Measurements from ENCODE around the gene RTN4RL1. TPM values are rescaled to one million over a fixed set of nuclear protein-coding genes. Genes with fewer than 3 reads are reported as not detected.
A peak's percentile ranks its signal among the peaks of the same experiment; 100 is the strongest.

RTN4RL1 gene
- total and polyA plus RNA-seq, 12 donors = 1.3 to 9.4 (median 6.1) TPM

DNA sequence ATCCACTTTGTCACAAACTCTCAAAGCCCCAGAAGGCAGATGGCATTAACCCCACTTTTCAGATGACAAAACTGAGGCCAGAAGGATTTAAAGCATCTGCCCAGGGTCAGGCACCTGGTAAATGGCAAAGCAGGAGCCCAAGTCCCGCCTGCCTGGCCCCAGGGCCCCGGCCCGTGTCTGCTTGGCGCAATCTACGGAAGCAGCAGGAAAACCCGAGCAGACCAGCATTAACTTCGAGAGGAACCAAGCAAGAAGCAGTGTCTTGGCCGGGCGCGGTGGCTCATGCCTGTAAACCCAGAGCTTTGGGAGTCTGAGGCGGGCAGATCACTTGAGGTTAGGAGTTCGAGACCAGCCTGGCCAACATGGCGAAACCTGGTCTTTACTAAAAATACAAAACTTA lies 21.6 kb downstream of the RTN4RL1 start:
- H3K36me3 ChIP-seq (replicated peaks in 1 of 2) = no peaks in the 10 kb centered on the region
- 91 to 96% (median 93%) methylated on average over 11 to 13 of the region's 13 CpGs for WGBS, 4 donors

DNA sequence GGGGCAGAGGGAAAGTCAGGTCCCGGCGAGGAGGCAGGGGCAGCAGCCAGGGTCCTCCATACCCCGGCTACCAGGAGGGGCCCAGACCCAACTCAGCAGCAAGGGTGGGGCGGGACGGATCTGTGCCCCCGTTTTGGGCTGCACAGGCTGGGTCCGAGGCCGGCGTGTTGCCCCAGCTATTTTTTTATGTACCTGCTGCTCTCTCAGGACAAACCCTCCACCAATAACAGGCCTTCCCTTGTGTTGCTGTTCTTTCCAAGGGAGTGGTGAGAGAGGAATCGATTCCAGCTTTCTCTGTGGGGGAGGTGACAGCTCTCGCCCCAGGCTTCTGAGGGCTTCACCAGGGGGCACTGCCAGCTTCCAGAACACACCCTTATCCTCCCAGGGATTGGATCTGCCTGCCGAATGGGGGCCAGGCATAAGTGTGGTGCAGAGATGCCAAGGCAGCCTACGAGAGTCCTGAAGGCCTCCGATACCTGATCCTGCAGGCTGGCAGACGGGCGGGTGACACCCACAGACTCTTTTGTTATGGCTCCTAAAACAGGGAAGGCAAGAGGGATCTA lies 22.3 kb downstream of the RTN4RL1 start:
- no peak for TF ChIP-seq POLR2A (IDR thresholded peaks at IDR 0.05)
- TF ChIP-seq, protein P1, sequence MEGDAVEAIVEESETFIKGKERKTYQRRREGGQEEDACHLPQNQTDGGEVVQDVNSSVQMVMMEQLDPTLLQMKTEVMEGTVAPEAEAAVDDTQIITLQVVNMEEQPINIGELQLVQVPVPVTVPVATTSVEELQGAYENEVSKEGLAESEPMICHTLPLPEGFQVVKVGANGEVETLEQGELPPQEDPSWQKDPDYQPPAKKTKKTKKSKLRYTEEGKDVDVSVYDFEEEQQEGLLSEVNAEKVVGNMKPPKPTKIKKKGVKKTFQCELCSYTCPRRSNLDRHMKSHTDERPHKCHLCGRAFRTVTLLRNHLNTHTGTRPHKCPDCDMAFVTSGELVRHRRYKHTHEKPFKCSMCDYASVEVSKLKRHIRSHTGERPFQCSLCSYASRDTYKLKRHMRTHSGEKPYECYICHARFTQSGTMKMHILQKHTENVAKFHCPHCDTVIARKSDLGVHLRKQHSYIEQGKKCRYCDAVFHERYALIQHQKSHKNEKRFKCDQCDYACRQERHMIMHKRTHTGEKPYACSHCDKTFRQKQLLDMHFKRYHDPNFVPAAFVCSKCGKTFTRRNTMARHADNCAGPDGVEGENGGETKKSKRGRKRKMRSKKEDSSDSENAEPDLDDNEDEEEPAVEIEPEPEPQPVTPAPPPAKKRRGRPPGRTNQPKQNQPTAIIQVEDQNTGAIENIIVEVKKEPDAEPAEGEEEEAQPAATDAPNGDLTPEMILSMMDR (IDR thresholded peaks at IDR 0.05) = no peak
- Histone ChIP-seq H3K9me3 (replicated peaks in 1 of 3) (no peaks in the 10 kb centered on the region), H3K27me3 (no peaks in the 10 kb centered on the region), H3K4me3 (no peak overlapping the region), H3K36me3 (replicated peaks in 1 of 2) (no peaks in the 10 kb centered on the region), H3K27ac (peak overlapping the region in 2 of 5 donors; percentile 41 to 91), H3K4me1 (replicated peaks in 1 of 2) (peaks cover 43 to 48% of the 10 kb centered on the region in 2 donors)
- intact Hi-C loops (cut with DNase I) = no loop called here
- WGBS, 4 donors = 80 to 92% (median 84%) methylated on average over 11 to 16 of the region's 16 CpGs
- DNase-seq = no peak

More for the DNA sequence above, 21.6 kb downstream of the RTN4RL1 start:
- TF ChIP-seq, protein P1 (IDR thresholded peaks at IDR 0.05) = no peak
- TF ChIP-seq POLR2A (IDR thresholded peaks at IDR 0.05) = no peak
- Histone ChIP-seq H3K4me1 (replicated peaks in 1 of 2) (peaks cover 38 to 41% of the 10 kb centered on the region in 2 donors), H3K4me3 (no peak overlapping the region), H3K27ac (peak overlapping the region in 3 of 5 donors; percentile 43 to 91 (median 86)), H3K27me3 (no peaks in the 10 kb centered on the region), H3K9me3 (replicated peaks in 1 of 3) (no peaks in the 10 kb centered on the region)
- no peak for DNase-seq
- intact Hi-C loops (cut with DNase I) = no loop called here

DNA sequence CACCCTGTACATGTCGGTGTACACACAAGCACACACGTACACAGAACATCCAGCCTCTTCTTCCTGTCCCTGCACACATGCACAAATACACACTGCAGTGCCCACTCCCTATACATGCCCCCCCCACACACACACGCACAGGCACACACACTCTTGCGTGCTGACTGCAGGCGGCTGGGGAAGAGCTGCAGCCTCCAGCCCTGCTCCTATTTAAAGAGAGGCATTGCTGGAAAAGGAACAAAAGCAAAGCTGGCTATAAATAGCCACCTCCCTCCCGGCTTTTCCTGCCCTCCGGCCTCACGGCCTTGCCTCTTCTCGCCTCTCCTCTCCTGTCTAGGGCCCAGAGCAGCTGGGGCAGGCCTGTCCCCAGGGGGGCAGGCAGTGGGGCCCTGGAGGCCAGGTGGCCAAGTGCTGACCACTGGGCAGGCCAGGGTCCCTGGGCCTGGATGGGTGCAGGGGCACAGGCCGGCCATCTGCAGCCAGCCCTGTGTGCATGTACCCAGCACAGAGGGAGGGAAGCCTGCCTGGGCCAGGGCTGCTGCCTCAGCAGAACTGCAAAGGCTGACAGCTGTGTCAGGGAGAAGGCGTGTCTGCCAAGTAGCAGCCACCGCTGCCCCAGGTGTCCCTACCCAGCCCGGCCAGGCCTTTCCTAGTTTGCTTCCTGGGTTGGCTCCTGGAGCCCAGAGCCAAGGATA lies 25.4 kb downstream of the RTN4RL1 start:
- intact Hi-C loops (cut with DNase I) = no loop called here

More for the DNA sequence above, 25.4 kb downstream of the RTN4RL1 start:
- Histone ChIP-seq H3K9me3 (replicated peaks in 1 of 3) (no peaks in the 10 kb centered on the region), H3K4me3 (peak overlapping the region in 1 of 4 donors; percentile 23), H3K27me3 (no peaks in the 10 kb centered on the region), H3K27ac (peak overlapping the region; percentile 2 to 94 (median 85)), H3K4me1 (replicated peaks in 1 of 2) (peaks cover 47 to 53% of the 10 kb centered on the region in 2 donors), H3K36me3 (replicated peaks in 1 of 2) (no peaks in the 10 kb centered on the region)
- TF ChIP-seq, protein P1 (IDR thresholded peaks at IDR 0.05) = no peak
- TF ChIP-seq POLR2A (IDR thresholded peaks at IDR 0.05) = peak in 1 of 2 donors; percentile 33
- WGBS, 4 donors = 10 to 14% (median 12%) methylated on average over 6 to 13 of the region's 13 CpGs
- peak; percentile 65 to 86 (median 73) for DNase-seq
